ENCODE measurements around the gene TMA7.

DNA sequence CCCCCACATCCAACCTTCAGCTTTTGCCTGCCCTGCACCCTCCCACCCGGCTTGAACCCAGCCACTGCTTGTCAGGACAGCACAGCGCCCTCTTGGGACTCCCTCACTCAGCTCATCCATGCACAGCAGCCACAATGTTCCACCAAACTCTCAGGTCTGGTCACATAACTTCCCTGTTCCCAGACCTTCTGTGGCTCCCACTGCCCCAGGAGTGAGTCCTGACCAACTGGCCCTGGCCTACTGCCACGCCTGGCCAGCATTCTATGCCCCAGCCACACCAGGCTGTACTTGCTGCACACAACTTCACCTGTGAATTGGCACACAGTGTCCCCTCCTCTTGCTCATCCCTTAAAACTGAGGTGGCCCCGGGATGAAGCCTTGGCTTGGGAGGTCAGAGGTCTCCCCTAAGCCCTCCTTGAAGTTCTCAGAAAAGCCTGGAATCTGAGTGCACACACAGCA lies 31.2 kb upstream of the TMA7 start:
- TF ChIP-seq, protein P1, sequence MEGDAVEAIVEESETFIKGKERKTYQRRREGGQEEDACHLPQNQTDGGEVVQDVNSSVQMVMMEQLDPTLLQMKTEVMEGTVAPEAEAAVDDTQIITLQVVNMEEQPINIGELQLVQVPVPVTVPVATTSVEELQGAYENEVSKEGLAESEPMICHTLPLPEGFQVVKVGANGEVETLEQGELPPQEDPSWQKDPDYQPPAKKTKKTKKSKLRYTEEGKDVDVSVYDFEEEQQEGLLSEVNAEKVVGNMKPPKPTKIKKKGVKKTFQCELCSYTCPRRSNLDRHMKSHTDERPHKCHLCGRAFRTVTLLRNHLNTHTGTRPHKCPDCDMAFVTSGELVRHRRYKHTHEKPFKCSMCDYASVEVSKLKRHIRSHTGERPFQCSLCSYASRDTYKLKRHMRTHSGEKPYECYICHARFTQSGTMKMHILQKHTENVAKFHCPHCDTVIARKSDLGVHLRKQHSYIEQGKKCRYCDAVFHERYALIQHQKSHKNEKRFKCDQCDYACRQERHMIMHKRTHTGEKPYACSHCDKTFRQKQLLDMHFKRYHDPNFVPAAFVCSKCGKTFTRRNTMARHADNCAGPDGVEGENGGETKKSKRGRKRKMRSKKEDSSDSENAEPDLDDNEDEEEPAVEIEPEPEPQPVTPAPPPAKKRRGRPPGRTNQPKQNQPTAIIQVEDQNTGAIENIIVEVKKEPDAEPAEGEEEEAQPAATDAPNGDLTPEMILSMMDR (IDR thresholded peaks at IDR 0.05; ENCODE audit: low read length): peak; percentile 35; the same call in 1 of the 2 replicates
- TF ChIP-seq EZH2 (IDR thresholded peaks at IDR 0.05; ENCODE audit: borderline replicate concordance, low read length): no peak
